Ishikawa (cell line): ENCODE results near the gene KIFC3.
A peak's percentile ranks its signal among the peaks of the same experiment; 100 is the strongest.

Experiments
- CEBPB ChIP-seq: IDR thresholded peaks from 2 replicates; pipeline ENCODE4 v1.6.1; 2012
- CREB1 ChIP-seq: IDR thresholded peaks from 2 replicates; pipeline ENCODE4 v1.6.1; 2012; ENCODE audit warnings: low read depth
- EGR1 ChIP-seq: IDR thresholded peaks from 2 replicates; pipeline ENCODE4 v1.6.1; 2012
- EP300 ChIP-seq: IDR thresholded peaks from 2 replicates; pipeline ENCODE4 v1.6.1; 2012; ENCODE audit warnings: borderline replicate concordance
- FOXM1 ChIP-seq: IDR thresholded peaks from 2 replicates; pipeline ENCODE4 v1.6.1; 2012; ENCODE audit warnings: low read depth, borderline replicate concordance
- NFIC ChIP-seq: IDR thresholded peaks from 2 replicates; pipeline ENCODE4 v1.6.1; 2012
- RAD21 ChIP-seq: IDR thresholded peaks from 2 replicates; pipeline ENCODE4 v1.6.1; 2012; ENCODE audit warnings: low read depth
- TAF1 ChIP-seq: IDR thresholded peaks from 2 replicates; pipeline ENCODE4 v1.6.1; 2012; ENCODE audit warnings: low read depth, mild to moderate bottlenecking
- TCF12 ChIP-seq: IDR thresholded peaks from 2 replicates; pipeline ENCODE4 v1.6.1; 2012; ENCODE audit warnings: low read depth
- TEAD4 ChIP-seq: IDR thresholded peaks from 2 replicates; pipeline ENCODE4 v1.6.1; 2012
- YY1 ChIP-seq: IDR thresholded peaks from 2 replicates; pipeline ENCODE4 v1.6.1; 2012; ENCODE audit warnings: low read depth
- ZBTB7A ChIP-seq: IDR thresholded peaks from 2 replicates; pipeline ENCODE4 v1.6.1; 2012; ENCODE audit warnings: low read depth
- TF ChIP-seq, protein P1 (sequence below): IDR thresholded peaks from 2 replicates; pipeline ENCODE4 v1.6.1; 2012
- TF ChIP-seq, protein P2 (sequence below): IDR thresholded peaks from 2 replicates; pipeline ENCODE4 v1.6.1; 2012; ENCODE audit warnings: low read depth, mild to moderate bottlenecking
- TF ChIP-seq, protein P3 (sequence below): IDR thresholded peaks from 2 replicates; pipeline ENCODE4 v1.6.1; 2012

The KIFC3 gene

DNA sequence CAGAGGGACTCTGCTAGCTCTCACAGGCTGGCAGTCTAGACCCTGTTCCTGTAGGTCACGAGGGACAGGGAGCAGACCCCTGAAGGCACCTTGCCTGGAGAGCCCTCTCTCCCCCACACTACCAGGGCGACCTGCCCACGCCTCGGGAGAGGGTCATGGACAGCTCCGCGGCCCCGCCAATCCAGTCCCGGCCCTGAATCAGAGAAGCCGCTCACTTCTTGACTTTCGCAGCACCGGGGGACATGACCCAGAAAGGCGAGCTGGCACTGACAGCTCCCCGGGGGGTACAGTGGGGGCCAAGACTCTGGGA lies 5.1 kb downstream of the KIFC3 start:
- no peak for TF ChIP-seq TEAD4
- TF ChIP-seq CREB1: no peak
- no peak for TF ChIP-seq CEBPB
- TF ChIP-seq TCF12: no peak
- TF ChIP-seq EGR1: no peak
- TF ChIP-seq, protein P1, sequence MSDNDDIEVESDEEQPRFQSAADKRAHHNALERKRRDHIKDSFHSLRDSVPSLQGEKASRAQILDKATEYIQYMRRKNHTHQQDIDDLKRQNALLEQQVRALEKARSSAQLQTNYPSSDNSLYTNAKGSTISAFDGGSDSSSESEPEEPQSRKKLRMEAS: no peak

DNA sequence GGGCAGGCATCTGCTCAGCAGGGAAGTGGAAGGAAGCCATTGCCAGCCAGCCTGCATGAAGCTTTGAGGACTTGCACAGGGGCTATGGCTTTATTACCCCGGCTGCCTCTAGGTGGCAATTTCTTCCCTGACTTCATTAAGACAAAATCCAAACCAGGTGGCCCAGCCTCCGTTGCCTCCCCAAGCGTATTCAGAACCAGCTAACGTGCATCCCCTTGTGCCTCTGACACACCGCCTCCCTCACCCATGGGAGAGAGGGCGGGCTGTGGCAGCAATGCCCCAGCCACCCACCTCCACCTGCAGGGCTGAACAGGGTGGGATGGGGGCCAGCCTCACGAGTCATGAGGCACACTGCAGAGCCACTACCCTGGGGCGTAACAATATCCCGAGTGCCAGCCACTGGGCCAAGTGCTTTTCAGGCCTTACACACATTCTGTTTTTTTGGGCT lies 6.8 kb downstream of the KIFC3 start:
- TF ChIP-seq RAD21 (peak; percentile 67), FOXM1 (no peak), TAF1 (no peak), TCF12 (peak; percentile 39; the same call in 1 of the 2 replicates)

DNA sequence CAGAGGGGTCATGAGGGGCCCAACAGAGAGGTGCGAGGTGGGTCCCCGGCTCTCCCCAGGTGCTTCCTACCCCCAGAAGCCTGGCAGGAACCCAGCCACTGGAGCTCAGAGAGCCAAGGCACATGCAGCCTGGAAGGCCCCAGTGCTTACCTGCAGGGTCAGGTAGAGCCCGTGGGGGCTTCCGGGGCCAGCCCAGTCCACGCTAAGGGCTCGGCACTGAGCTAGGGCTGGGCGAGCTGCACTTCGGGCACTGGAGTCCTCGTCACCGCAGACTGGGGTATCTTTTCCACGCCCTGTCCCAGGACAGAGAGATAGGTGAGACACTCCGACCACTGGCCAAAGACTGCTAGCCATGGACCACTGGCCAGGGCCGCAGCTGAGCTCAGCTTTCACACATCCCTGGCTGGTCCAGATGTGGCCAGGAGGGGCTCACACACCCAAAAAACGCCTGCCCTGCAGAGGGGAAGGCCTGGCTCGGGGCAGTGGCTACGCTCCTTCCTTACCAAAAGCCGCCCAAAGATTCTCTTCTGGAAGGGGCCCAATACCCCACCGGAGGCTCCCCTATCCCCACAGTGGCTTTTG lies 7.4 kb downstream of the KIFC3 start:
- TF ChIP-seq FOXM1: no peak
- no peak for TF ChIP-seq EP300
- no peak for TF ChIP-seq CREB1
- TF ChIP-seq, protein P2, sequence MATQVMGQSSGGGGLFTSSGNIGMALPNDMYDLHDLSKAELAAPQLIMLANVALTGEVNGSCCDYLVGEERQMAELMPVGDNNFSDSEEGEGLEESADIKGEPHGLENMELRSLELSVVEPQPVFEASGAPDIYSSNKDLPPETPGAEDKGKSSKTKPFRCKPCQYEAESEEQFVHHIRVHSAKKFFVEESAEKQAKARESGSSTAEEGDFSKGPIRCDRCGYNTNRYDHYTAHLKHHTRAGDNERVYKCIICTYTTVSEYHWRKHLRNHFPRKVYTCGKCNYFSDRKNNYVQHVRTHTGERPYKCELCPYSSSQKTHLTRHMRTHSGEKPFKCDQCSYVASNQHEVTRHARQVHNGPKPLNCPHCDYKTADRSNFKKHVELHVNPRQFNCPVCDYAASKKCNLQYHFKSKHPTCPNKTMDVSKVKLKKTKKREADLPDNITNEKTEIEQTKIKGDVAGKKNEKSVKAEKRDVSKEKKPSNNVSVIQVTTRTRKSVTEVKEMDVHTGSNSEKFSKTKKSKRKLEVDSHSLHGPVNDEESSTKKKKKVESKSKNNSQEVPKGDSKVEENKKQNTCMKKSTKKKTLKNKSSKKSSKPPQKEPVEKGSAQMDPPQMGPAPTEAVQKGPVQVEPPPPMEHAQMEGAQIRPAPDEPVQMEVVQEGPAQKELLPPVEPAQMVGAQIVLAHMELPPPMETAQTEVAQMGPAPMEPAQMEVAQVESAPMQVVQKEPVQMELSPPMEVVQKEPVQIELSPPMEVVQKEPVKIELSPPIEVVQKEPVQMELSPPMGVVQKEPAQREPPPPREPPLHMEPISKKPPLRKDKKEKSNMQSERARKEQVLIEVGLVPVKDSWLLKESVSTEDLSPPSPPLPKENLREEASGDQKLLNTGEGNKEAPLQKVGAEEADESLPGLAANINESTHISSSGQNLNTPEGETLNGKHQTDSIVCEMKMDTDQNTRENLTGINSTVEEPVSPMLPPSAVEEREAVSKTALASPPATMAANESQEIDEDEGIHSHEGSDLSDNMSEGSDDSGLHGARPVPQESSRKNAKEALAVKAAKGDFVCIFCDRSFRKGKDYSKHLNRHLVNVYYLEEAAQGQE: no peak
- no peak for TF ChIP-seq EGR1
- no peak for TF ChIP-seq CEBPB
- no peak for TF ChIP-seq NFIC
- no peak for TF ChIP-seq ZBTB7A
- TF ChIP-seq TEAD4: no peak
- no peak for TF ChIP-seq YY1
- TF ChIP-seq TAF1: no peak
- TF ChIP-seq, protein P3, sequence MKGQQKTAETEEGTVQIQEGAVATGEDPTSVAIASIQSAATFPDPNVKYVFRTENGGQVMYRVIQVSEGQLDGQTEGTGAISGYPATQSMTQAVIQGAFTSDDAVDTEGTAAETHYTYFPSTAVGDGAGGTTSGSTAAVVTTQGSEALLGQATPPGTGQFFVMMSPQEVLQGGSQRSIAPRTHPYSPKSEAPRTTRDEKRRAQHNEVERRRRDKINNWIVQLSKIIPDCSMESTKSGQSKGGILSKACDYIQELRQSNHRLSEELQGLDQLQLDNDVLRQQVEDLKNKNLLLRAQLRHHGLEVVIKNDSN: no peak
- TF ChIP-seq, protein P1: no peak
- TF ChIP-seq RAD21: no peak
- no peak for TF ChIP-seq TCF12

DNA sequence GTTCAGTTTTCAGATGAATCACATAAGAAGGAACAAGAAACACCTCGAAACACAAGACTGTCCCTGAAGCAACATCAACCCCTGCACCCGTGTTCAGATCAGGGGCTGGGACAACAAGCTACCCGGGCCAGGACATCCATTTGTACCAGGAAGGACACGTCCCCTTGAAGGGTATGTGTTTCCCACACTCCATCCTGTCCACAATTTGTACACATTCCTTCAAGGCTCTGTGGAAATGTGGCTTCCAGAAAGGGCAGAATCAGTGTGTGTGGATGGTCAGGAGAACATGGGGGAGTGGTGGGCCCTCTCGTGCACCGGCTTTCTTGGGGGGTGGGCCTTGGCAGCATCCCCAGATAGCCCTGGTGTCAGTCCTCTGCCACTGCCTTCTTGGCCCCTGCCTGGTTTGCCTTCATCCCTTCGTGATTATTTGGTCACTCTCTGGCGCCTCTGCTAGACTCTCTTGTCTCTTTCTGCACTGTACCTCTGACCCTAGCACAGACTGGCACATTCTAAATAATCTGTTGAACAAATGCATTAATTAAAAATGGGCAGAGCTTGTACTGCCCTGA lies 10.3 kb downstream of the KIFC3 start:
- TF ChIP-seq TAF1 (no peak), CEBPB (no peak), YY1 (no peak), TEAD4 (no peak), NFIC (no peak), FOXM1 (no peak), CREB1 (no peak), EGR1 (no peak)

DNA sequence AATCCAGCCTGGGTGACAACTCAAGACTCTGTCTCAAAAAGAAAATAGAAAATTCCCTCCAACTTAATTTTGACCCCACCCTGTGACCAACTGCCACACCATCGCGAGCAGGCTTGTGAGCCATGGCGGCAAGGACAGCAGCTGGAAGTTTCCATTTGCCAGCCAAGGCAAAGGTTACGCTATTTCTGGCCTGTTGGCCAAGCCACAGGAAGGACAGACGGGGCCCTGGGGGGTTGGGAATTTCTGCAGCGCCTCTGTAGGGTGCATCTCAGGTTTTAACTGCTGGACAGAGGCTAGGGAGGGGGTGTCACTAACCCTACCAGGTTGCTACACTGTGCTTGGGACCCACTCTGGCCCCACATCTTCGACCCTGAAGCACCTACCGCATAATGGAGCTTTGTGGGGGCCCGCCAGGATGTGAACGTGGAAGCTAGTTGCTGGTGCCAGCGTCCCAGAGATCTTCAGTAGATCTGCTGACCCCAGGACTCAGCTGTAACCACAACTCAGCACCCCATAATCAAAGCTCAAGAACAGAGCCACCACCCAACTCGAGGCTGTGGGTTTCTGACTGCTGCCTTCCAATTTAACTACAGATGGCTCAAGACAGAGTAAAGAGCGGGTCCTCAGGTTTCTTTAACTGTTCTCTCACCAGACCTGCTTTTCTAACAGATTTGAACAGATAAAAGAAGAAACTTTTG lies 10.9 kb downstream of the KIFC3 start:
- TF ChIP-seq YY1 (no peak), RAD21 (no peak)
- TF ChIP-seq, protein P2: peak; percentile 10; the same call in 1 of the 2 replicates

DNA sequence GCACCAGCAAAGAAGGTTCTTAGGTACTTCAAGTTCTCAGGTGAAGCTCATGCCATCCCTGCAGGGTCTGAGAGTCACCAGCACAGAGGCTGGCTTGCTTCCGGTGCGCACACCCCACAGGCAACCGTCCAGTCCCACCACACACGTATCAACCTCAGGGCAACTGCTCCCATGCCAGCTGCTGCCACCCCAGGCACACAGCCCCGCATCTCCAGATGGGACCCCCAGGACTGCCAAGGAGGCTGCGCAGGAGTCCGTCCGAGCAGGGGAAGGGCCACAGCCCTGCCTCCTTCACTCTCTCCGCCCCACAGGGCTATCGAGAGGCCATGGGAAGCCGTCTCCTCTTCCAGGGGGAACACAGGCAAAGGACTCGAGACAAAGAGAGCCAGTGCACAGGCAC lies 13.3 kb downstream of the KIFC3 start:
- TF ChIP-seq TCF12 (no peak), CREB1 (no peak), YY1 (no peak), TAF1 (no peak), RAD21 (no peak), FOXM1 (no peak)
- TF ChIP-seq, protein P1: no peak

DNA sequence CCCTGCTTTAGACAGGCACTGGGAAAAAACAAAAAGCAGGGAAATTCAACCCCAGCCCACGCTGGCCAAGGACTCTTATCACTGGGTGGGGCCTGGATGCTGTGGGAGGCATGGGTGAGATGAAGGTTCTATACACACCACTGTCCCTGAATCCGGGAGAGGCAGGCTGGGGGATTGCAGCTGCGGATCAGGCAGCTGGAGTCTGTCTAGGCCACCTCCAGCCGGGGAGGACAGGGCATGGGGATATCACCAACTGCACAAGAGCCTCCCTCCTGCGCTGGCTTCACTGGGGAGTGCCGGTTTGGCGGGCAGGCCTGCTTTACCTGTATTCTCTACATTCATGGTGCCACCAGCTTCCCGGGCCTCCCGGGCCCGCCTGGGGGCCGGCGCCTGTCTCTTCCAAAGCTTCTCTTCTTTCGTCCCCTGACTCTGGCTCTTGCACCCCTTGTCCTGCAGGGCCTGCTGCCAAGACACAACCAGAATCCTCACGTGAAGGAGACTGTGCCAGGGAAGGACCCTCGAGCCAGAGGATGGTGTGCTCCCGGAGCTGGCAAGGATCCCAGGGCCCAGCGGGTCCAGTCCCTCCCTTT lies 13.9 kb downstream of the KIFC3 start:
- no peak for TF ChIP-seq EGR1
